ENCODE measurements around the gene PHF12.

GRCh38 chr17:28993645-28994426 lies 42.5 kb upstream of the PHF12 start:
- no peak for TF ChIP-seq MAX (IDR thresholded peaks at IDR 0.05)
- TF ChIP-seq CTCF (IDR thresholded peaks at IDR 0.05; ENCODE audit: control extremely low read depth in 1 of 3, insufficient read depth in 1 of 3, low read depth in 1 of 3, low read length in 3 of 3), result no peak
- no peak for TF ChIP-seq BCL11A (IDR thresholded peaks at IDR 0.05; ENCODE audit: low read depth in 2 of 2, low read length in 2 of 2)
- TF ChIP-seq CEBPB (IDR thresholded peaks at IDR 0.05; ENCODE audit: low read depth, low read length), result no peak
- no peak for TF ChIP-seq POLR2AphosphoS5 (IDR thresholded peaks at IDR 0.05; ENCODE audit: low read depth, low read length)
- TF ChIP-seq USF2 (IDR thresholded peaks at IDR 0.05; ENCODE audit: low read length), result no peak
- TF ChIP-seq ASH2L (IDR thresholded peaks at IDR 0.05; ENCODE audit: low read length), result no peak
- TF ChIP-seq JUND (IDR thresholded peaks at IDR 0.05; ENCODE audit: low read length), result no peak
- no peak for TF ChIP-seq SAP30 (IDR thresholded peaks at IDR 0.05; ENCODE audit: insufficient read depth, insufficient replicate concordance, low read length)
- TF ChIP-seq EZH2 (IDR thresholded peaks at IDR 0.05; ENCODE audit: low read depth, low read length, severe bottlenecking), result no peak
